ENCODE data around the gene YEATS2. TPM values are rescaled to one million over a fixed set of nuclear protein-coding genes. Genes with fewer than 3 reads are reported as not detected.

Gene YEATS2
- total and polyA plus RNA-seq, 2 donors (not counting 3 experiments of a cell fraction or from before 2014, with no cell fraction given) = 30.2 to 59.9 TPM

GRCh38 chr3:183854318-183855035, 156.9 kb downstream of the YEATS2 start:
- Histone ChIP-seq H3K79me2 (ENCODE audit: control insufficient read depth, insufficient read depth, low read length) (no peaks in the 10 kb centered on the region), H3K4me2 (ENCODE audit: insufficient read depth, low read length) (no peak overlapping the region), H2AFZ (ENCODE audit: low read depth, low read length) (no peak overlapping the region), H3K4me1 (ENCODE audit: control insufficient read depth, extremely low read depth, insufficient read depth, low read length) (no peaks in the 10 kb centered on the region), H3K27me3 (ENCODE audit: control insufficient read depth in 2 of 2, insufficient read depth in 2 of 2, low read length in 2 of 2) (no peaks in the 10 kb centered on the region), H3K9ac (replicated peaks; ENCODE audit: extremely low read depth, insufficient read depth, low read length) (no peak overlapping the region), H3K27ac (ENCODE audit: insufficient read depth, low read depth, low read length) (no peak overlapping the region), H4K20me1 (replicated peaks; ENCODE audit: control insufficient read depth, extremely low read depth, insufficient read depth, low read length) (no peaks in the 10 kb centered on the region), H3K36me3 (ENCODE audit: control insufficient read depth in 2 of 2, extremely low read depth in 1 of 2, insufficient read depth in 2 of 2, low read length in 2 of 2) (peaks cover 2% of the 10 kb centered on the region in 2 experiments), H3K9me3 (replicated peaks; ENCODE audit: control insufficient read depth, insufficient read depth, low read length) (no peaks in the 10 kb centered on the region), H3K9me1 (replicated peaks; ENCODE audit: control insufficient read depth, extremely low read depth, insufficient read depth, low read length) (no peaks in the 10 kb centered on the region), H3K4me3 (replicated peaks in 1 of 3; ENCODE audit: insufficient read depth in 1 of 3, low read depth in 1 of 3, low read length in 3 of 3) (no peak overlapping the region)
- intact Hi-C loops (cut with micrococcal nuclease) = no loop called here
- BruUV-seq (replicated peaks) = no TSS peak
- dilution Hi-C loops (cut with MboI; ENCODE audit: extremely low pct_ligation_motif_present, low sequenced_read_pairs) = no loop called here
- CTCF ChIA-PET = no interaction called here
- no peak for TF ChIP-seq MYC (IDR thresholded peaks at IDR 0.05; ENCODE audit: low read depth, low read length)
- no peak for TF ChIP-seq CTCF (IDR thresholded peaks at IDR 0.05; ENCODE audit: extremely low read depth in 1 of 2, insufficient read depth in 1 of 2, low read depth in 1 of 2, low read length in 2 of 2)
- no peak for TF ChIP-seq EZH2 (IDR thresholded peaks at IDR 0.05; ENCODE audit: borderline replicate concordance, low read depth, low read length, severe bottlenecking)
- DNase-seq (ENCODE audit: low read depth, low spot score) (no peak), FAIRE-seq (no peak)
- POLR2A ChIA-PET = no interaction called here

GRCh38 chr3:183857863-183858262, 160.3 kb downstream of the YEATS2 start:
- no peak overlapping the region for H3K4me3 ChIP-seq (replicated peaks in 1 of 3; ENCODE audit: insufficient read depth in 1 of 3, low read depth in 1 of 3, low read length in 3 of 3)
- no peaks in the 10 kb centered on the region for H3K9me3 ChIP-seq (replicated peaks; ENCODE audit: control insufficient read depth, insufficient read depth, low read length)
- no peaks in the 10 kb centered on the region for H3K4me1 ChIP-seq (ENCODE audit: control insufficient read depth, extremely low read depth, insufficient read depth, low read length)
- no peak overlapping the region for H2AFZ ChIP-seq (ENCODE audit: low read depth, low read length)
- H3K9me1 ChIP-seq (replicated peaks; ENCODE audit: control insufficient read depth, extremely low read depth, insufficient read depth, low read length) = no peaks in the 10 kb centered on the region
- BruUV-seq (replicated peaks) = no TSS peak
- no peak overlapping the region for H3K9ac ChIP-seq (replicated peaks; ENCODE audit: extremely low read depth, insufficient read depth, low read length)
- H3K79me2 ChIP-seq (ENCODE audit: control insufficient read depth, insufficient read depth, low read length) = no peaks in the 10 kb centered on the region
- H3K36me3 ChIP-seq (ENCODE audit: control insufficient read depth in 2 of 2, extremely low read depth in 1 of 2, insufficient read depth in 2 of 2, low read length in 2 of 2) = peaks cover 0 to 2% of the 10 kb centered on the region in 2 experiments
- H3K4me2 ChIP-seq (ENCODE audit: insufficient read depth, low read length) = no peak overlapping the region
- no peak overlapping the region for H3K27ac ChIP-seq (ENCODE audit: insufficient read depth, low read depth, low read length)
- peaks cover 1% of the 10 kb centered on the region for H4K20me1 ChIP-seq (replicated peaks; ENCODE audit: control insufficient read depth, extremely low read depth, insufficient read depth, low read length)
- no peak for DNase-seq (ENCODE audit: low read depth, low spot score)
- POLR2A ChIA-PET = no interaction called here
- H3K27me3 ChIP-seq (ENCODE audit: control insufficient read depth in 2 of 2, insufficient read depth in 2 of 2, low read length in 2 of 2) = no peaks in the 10 kb centered on the region
- CTCF ChIA-PET = interaction anchor here (1.4 to 1.6 kb wide), 2 partner anchors 11 to 27 kb away, joined by 3 to 4 read pairs; partner anchors contain the start of gene PARL
- TF ChIP-seq POLR2AphosphoS5 (IDR thresholded peaks at IDR 0.05; ENCODE audit: insufficient read depth, low read depth, low read length) (no peak), MAX (IDR thresholded peaks at IDR 0.05; ENCODE audit: insufficient read depth, insufficient read length) (no peak), GATA2 (IDR thresholded peaks at IDR 0.05; ENCODE audit: insufficient read depth, insufficient read length, low read depth, low read length) (no peak), EZH2 (IDR thresholded peaks at IDR 0.05; ENCODE audit: borderline replicate concordance, low read depth, low read length, severe bottlenecking) (no peak), FOS (IDR thresholded peaks at IDR 0.05; ENCODE audit: borderline replicate concordance, insufficient read depth, low read length) (no peak), JUN (IDR thresholded peaks at IDR 0.05; ENCODE audit: borderline replicate concordance, insufficient read depth, insufficient read length, low read depth) (no peak), MYC (IDR thresholded peaks at IDR 0.05; ENCODE audit: low read depth, low read length) (no peak), POLR2A (IDR thresholded peaks at IDR 0.05; ENCODE audit: low read depth, low read length) (no peak)
- intact Hi-C loops (cut with micrococcal nuclease) = no loop called here
- dilution Hi-C loops (cut with MboI; ENCODE audit: extremely low pct_ligation_motif_present, low sequenced_read_pairs) = no loop called here
- no peak for FAIRE-seq
